HG03460 (cell line): ENCODE measurements around the gene EVA1C.
"Not testable (repeated sequence)": the region's sequence is repeated elsewhere in the genome, so short reads cannot be mapped to it uniquely, and the experiment has no call there.

Experiments used
- ATAC-seq: cut with Tn5 transposase; IDR thresholded peaks from one replicate; pipeline ENCODE4 v1.9.1; 2021; ENCODE audit not compliant: unreplicated experiment

Gene EVA1C

GRCh38 chr21:32484706-32485380, 72.3 kb downstream of the EVA1C start:
- ATAC-seq, result no peak

GRCh38 chr21:32492376-32492775, 79.9 kb downstream of the EVA1C start:
- ATAC-seq, result no peak

DNA sequence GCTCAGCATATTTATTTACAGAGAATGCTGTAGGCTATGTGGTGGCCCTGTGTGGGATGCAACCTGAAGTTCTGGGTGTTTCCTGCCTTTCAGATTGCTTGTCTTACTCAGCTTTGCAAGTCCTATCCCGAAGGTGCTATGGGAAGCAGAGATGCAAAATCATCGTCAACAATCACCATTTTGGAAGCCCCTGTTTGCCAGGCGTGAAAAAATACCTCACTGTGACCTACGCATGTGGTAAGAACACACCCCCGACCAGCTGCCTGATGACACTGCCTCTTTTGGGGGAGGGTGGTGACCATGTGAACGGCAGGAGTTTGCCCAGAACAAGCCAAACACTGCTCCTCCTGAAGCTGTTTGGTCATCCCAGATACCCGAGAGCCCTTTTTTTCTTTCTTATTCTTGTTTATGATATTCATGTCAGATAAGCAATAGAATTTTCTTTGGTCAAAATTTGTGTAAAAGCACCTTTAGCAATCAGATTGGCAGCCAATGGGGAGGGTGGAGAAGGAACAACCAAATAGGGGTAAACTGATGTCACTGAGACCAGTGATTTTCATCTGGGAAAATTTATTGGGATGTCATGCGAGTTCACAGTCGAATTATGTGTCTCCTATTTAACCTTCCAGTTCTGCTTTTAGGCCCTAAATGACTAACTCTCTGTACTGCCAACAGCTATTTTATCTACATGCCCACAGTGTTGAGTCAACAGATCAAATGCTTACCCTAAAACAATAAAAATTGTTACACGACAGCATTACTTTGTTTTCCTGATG, 82.6 kb downstream of the EVA1C start:
- ATAC-seq, result no peak

- no peak for ATAC-seq
Measured at GRCh38 chr21:32496568-32496967, 84.1 kb downstream of the EVA1C start.

- no peak for ATAC-seq
Measured at GRCh38 chr21:32499249-32500055, 86.9 kb downstream of the EVA1C start.

GRCh38 chr21:32503641-32504040, 91.1 kb downstream of the EVA1C start:
- ATAC-seq, result not testable (repeated sequence)

- not testable (repeated sequence) for ATAC-seq
Measured at GRCh38 chr21:32505767-32506166, 93.3 kb downstream of the EVA1C start.

DNA sequence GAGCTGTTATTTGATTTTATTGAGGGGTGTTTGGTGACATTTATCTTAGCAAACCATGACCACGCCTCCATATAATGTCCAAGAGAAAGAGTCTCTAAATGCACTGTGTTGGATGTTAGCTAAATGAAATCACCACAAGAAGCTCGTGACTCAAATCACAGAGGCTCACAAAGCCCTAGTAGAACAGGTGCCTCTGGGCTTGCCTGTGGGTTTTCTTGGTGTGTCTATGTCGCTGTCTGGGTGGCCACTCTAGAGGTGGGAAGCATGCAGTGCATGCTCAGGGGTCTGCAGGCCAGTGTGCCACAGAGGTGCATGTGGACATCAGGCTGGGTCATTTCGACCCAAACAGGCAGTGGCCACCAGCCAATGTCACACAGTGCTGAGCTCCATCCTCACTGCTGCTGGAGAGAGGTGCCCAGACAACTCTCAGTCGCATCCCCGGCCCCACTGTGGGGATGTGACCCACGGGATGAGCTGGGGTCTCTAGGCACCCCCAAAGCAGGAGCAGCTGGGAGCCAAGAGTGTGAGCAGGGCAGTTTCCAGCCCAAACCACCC, 94.0 kb downstream of the EVA1C start:
- ATAC-seq, result not testable (repeated sequence)

- ATAC-seq, result no peak
Measured at GRCh38 chr21:32507342-32507919, 94.9 kb downstream of the EVA1C start.

DNA sequence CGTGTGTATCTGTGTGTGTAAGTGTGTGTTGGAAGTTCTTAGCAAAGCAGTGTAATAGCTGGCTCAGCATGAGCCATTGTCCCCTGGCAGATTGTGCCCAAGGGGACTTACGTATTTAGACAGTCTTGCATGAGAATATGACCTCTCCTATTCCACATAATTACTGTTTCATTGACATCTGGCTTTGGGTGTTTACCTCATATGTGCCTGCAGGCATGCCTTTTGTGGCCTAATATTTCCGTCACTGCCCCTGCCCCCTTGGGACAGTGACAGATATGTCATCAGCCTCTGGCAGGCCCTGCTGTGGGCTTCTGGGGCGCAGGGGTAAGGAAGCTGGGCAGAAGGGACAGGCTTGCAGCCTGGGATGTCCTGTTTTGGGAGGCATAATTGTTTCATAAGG, 95.5 kb downstream of the EVA1C start:
- not testable (repeated sequence) for ATAC-seq

GRCh38 chr21:32508558-32508957, 96.1 kb downstream of the EVA1C start:
- ATAC-seq, result no peak

DNA sequence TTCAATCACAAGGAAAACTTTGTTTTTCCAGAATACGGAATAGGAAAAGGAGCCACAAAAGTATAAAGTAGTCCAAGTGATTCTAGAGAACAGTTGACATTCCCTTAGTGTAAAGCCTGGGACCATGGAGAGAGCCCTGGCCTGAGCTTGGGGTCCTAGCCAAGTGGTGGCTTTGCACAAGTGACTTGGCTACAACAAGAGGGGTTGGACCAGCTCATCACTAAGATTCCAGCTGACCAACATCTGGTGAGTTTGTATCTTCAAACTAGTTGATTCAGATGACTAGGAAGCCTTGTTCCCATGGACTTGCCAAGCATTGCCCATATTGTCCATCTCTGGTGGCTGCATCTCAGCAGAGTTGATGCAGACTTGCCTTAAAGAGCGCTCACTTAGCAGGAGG, 96.5 kb downstream of the EVA1C start:
- not testable (repeated sequence) for ATAC-seq

- ATAC-seq, result no peak
Measured at GRCh38 chr21:32514275-32515055, 102.0 kb downstream of the EVA1C start.

DNA sequence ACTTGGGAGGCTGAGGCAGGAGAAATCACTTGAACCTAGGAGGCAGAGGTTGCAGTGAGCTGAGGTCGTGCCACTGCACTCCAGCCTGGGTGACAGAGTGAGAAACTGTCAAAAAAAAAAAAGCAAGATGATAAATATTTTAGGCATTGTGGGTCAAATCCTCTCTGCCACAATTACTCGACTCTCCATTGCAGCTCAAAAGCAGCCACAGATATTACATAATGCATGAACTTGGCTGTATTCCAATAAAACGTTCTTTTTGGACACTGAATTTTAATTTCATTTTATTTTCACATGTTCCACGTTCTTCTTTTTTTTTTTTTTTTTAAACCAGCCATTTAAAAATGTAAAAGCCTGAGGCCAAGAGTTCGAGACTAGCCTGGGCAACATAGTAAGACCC, 103.4 kb downstream of the EVA1C start:
- ATAC-seq, result no peak

DNA sequence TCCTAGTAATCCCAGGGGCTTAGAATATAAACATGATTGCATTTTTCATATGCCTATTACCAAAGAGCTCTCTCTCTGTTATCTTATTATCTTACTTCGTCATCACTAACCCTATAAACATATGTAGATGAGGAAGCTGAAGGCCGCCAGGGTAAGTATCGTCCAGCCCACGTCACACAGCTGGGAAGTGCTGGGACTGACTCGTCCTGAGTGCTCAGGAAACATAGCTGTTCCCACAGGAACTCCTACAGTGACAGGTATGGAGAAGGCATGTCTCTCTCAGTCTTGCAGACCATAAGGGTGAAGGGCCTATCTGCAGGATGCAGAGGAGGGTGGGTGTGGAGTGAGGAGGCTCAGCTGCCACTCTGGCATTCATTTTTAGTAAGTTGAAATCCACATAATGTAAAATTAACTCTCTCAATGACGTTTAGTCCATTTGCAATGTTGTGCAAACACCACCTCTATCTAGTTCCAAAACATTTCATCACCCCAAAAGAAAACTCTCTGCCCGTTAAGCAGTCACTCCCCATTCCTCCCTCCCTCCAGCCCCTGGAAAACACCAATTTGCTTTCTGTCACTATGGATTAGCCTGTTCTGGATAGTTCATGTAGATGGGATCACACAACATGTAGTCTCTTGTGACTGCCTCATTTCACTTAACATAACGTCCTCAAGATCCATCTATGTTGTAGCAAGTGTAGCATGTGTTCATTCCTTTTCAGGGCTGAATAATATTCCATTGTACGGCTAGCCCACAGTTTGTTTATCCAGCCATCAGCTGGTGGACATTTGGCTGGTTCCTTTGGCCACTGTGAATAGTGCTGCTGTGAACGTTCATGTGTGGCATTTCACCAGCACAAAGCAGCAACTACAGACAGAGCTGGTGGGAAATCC, 104.5 kb downstream of the EVA1C start:
- ATAC-seq, result no peak

- ATAC-seq, result no peak
Measured at GRCh38 chr21:32519945-32520874, 107.7 kb downstream of the EVA1C start.

DNA sequence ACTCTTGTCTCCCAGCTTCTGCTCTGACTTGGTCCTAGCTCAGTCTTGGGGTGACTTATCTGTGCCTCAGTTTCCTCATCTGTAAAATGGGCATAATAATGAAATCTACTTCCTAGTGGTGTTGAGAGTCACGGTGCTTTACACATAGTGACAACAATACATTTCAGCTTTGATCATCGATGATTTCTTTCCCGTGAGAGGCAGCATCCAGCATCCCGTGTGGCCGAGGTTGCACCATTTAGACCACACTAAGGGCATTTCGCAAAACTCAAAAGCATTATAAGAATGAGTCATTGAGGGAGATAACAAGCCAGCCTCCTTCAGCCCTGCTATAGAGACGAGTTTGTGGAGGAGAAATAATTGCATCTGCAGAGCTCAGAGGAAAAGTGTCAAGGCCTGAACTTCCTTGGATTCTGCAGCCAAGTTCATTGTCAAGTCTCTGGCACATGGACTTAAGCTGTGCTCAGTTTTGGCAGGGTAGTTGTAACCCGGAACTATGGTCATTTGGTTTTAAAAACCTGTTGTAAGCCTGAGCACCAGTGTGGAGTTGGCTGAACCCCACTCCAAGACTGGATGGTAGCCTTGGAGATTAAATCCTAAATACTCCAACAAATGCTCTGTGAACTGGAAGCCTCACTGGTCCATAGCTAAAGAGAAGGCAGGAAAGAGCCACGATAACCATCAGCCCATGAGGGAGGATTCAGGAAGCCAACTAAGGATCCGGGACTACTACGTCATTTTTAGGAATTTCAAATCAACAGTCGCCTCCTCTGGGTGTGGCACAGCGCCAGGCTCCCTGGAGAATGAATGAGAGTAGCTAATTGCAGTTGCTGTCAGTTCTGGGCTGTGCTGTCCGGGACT, 108.6 kb downstream of the EVA1C start:
- ATAC-seq, result no peak
